ENCODE data around the gene RNFT2. TPM values are rescaled to one million over a fixed set of nuclear protein-coding genes. Genes with fewer than 3 reads are reported as not detected.

Gene RNFT2
- total RNA-seq, 2 donors from 2014 or later, result 6.3 to 11.8 TPM

GRCh38 chr12:116881877-116882507 lies 143.9 kb downstream of the RNFT2 start:
- Histone ChIP-seq H3K9me3 (no peaks in the 10 kb centered on the region), H3K27me3 (peaks cover 47% of the 10 kb centered on the region), H3K36me3 (no peaks in the 10 kb centered on the region), H3K9ac (ENCODE audit: low read depth in 2 of 2, low read length in 2 of 2) (no peak overlapping the region), H3K4me1 (peaks cover 12% of the 10 kb centered on the region), H3K27ac (no peak overlapping the region), H3K4me3 (peak overlapping the region; percentile 17)
- no peak for TF ChIP-seq CTCF (IDR thresholded peaks at IDR 0.05)
- intact Hi-C loops (cut with DNase I), result no loop called here
- DNase-seq, result no peak

DNA sequence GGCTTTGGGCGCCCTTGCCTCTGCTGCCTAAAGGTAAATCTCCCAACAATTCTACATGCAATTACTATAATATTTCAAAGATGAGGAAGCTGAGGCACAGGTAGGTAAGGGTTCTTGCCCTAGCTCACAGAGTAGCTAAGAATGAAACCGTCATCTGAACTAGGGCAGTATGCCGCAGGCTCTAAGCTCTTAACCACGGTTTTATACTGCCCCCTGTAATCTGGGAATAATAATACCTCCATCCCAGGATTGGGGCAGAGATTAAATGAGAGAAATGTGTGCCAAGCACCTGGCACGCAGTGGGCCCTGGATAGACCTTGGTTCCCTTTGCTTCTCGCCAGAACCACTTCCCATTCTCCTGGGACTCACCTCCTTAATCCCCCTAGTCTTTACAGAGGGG lies 144.6 kb downstream of the RNFT2 start:
- H3K4me1 ChIP-seq, result peaks cover 12% of the 10 kb centered on the region
- intact Hi-C loops (cut with DNase I), result no loop called here
- H3K27me3 ChIP-seq, result peaks cover 47% of the 10 kb centered on the region
- no peak overlapping the region for H3K4me3 ChIP-seq
- H3K9me3 ChIP-seq, result no peaks in the 10 kb centered on the region
- H3K27ac ChIP-seq, result no peak overlapping the region
- no peak for TF ChIP-seq CTCF (IDR thresholded peaks at IDR 0.05)
- no peaks in the 10 kb centered on the region for H3K36me3 ChIP-seq
- no peak overlapping the region for H3K9ac ChIP-seq (ENCODE audit: low read depth in 2 of 2, low read length in 2 of 2)
- DNase-seq, result no peak

GRCh38 chr12:116884871-116885270 lies 146.8 kb downstream of the RNFT2 start:
- no peak overlapping the region for H3K4me3 ChIP-seq
- no peaks in the 10 kb centered on the region for H3K9me3 ChIP-seq
- TF ChIP-seq CTCF (IDR thresholded peaks at IDR 0.05), result no peak
- H3K36me3 ChIP-seq, result no peaks in the 10 kb centered on the region
- H3K27ac ChIP-seq, result no peak overlapping the region
- H3K27me3 ChIP-seq, result peaks cover 35% of the 10 kb centered on the region
- DNase-seq, result no peak
- H3K9ac ChIP-seq (ENCODE audit: low read depth in 2 of 2, low read length in 2 of 2), result no peak overlapping the region
- peaks cover 8% of the 10 kb centered on the region for H3K4me1 ChIP-seq
- intact Hi-C loops (cut with DNase I), result no loop called here

DNA sequence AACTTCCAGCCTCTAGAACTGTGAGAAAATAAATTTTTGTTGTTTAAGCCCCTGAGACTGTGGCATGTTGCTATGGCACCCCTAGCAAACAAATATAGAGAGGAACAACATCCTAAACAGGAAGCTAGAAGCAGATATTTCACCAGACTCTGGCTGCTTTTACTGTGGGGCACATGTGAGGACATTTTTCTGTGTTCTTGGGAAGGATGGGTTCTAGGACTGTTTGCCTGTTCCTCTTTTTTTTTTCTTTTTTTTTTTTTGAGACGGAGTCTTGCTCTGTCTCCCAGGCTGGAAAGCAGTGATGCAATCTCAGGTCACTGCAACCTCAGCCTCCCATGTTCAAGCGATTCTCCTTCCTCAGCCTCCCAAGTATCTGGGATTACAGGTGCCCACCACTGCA lies 147.4 kb downstream of the RNFT2 start:
- intact Hi-C loops (cut with DNase I), result no loop called here
- Histone ChIP-seq H3K36me3 (no peaks in the 10 kb centered on the region), H3K27me3 (peaks cover 29% of the 10 kb centered on the region), H3K9ac (ENCODE audit: low read depth in 2 of 2, low read length in 2 of 2) (no peak overlapping the region), H3K4me3 (no peak overlapping the region), H3K4me1 (peaks cover 8% of the 10 kb centered on the region), H3K9me3 (no peaks in the 10 kb centered on the region), H3K27ac (no peak overlapping the region)
- TF ChIP-seq CTCF (IDR thresholded peaks at IDR 0.05), result no peak
- DNase-seq, result no peak

- Histone ChIP-seq H3K9me3 (no peaks in the 10 kb centered on the region), H3K4me3 (no peak overlapping the region), H3K36me3 (no peaks in the 10 kb centered on the region), H3K27ac (no peak overlapping the region), H3K4me1 (no peaks in the 10 kb centered on the region), H3K27me3 (peaks cover 14% of the 10 kb centered on the region), H3K9ac (ENCODE audit: low read depth in 2 of 2, low read length in 2 of 2) (no peak overlapping the region)
- intact Hi-C loops (cut with DNase I), result no loop called here
- TF ChIP-seq CTCF (IDR thresholded peaks at IDR 0.05), result no peak
- no peak for DNase-seq
Measured at GRCh38 chr12:116887244-116887643, 149.1 kb downstream of the RNFT2 start.

Data from colonic mucosa (tissue), 4 donors.